GM12878 (cell line): ENCODE measurements around the gene DEPDC1B. TPM values are rescaled to one million over a fixed set of nuclear protein-coding genes. Genes with fewer than 3 reads are reported as not detected.
"Not testable (repeated sequence)": the region's sequence is repeated elsewhere in the genome, so short reads cannot be mapped to it uniquely, and the experiment has no call there.

Experiments
- ATAC-seq: fragments of 200-7000 bp; cut with Tn5 transposase; 3 replicates; pipeline ENCODE4 v1.9.1; 2020; ENCODE audit warnings: mild to moderate bottlenecking, moderate library complexity
- BruUV-seq: library from RNA; stranded (reverse); fragments of 400-500 nt; replicated peaks from 2 replicates; lab custom pipeline; 2021; lab: Mats Ljungman, UMichigan
- CTCF ChIA-PET: fragments of 300-600 bp; sonication (Branson Sonifier 250); formaldehyde crosslinking; extraction: SDS; loops from one replicate; lab custom pipeline; 2021; ENCODE audit warnings: inconsistent platforms; lab: Yijun Ruan, JAX
- POLR2A ChIA-PET: fragments of 350-600 bp; formaldehyde crosslinking; extraction: SDS; loops from one replicate; lab custom pipeline; 2021; ENCODE audit warnings: inconsistent platforms; lab: Charles Lee
- RAD21 ChIA-PET: fragments of 300-600 bp; sonication (Branson Sonifier 250); formaldehyde crosslinking; loops from one replicate; lab custom pipeline; 2023; ENCODE audit warnings: antibody characterized with exemption; ENCODE audit not compliant: unreplicated experiment; lab: Charles Lee
- SMC1A ChIA-PET: fragments of 300-600 bp; sonication (Branson Sonifier 250); formaldehyde crosslinking; loops from one replicate; lab custom pipeline; 2023; ENCODE audit not compliant: unreplicated experiment, uncharacterized antibody; lab: Charles Lee
- DNase-seq: peaks from one replicate; pipeline ENCODE4 v3.0.0-alpha.2; 2011; ENCODE audit warnings: low read depth, low spot score
- FAIRE-seq: peaks from 3 replicates; lab custom pipeline; 2011; peaks lifted over from hg19 to GRCh38; lab: Jason Lieb, UNC
- H2AFZ ChIP-seq: 2 replicates; pipeline ENCODE4 v1.6.0; 2011; ENCODE audit warnings: low read depth, low read length, control low read depth; ENCODE audit not compliant: control insufficient read depth
- H3K27ac ChIP-seq: 2 replicates; pipeline ENCODE4 v1.5.1; 2011; ENCODE audit warnings: control low read depth; ENCODE audit not compliant: control insufficient read depth, insufficient read depth
- H3K27me3 ChIP-seq, 2 experiments: replicated peaks in 1 of 2; 2 replicates each; pipeline versions ENCODE4 v1.6.0 to v1.6.1; 2011; ENCODE audit warnings: low read length in 1 of 2; ENCODE audit not compliant: control insufficient read depth in 2 of 2, insufficient read depth in 2 of 2
- H3K36me3 ChIP-seq, 2 experiments: 2 replicates each; pipeline ENCODE4 v1.5.1; 2011; ENCODE audit warnings: low read length in 1 of 2; ENCODE audit not compliant: control insufficient read depth in 2 of 2, insufficient read depth in 2 of 2
- H3K4me1 ChIP-seq: 2 replicates; pipeline ENCODE4 v1.6.1; 2011; ENCODE audit warnings: mild to moderate bottlenecking, low read length, moderate library complexity, mixed read lengths; ENCODE audit not compliant: control insufficient read depth, insufficient read depth
- H3K4me2 ChIP-seq: 2 replicates; pipeline ENCODE4 v1.6.0; 2011; ENCODE audit warnings: control low read depth; ENCODE audit not compliant: control insufficient read depth, insufficient read depth
- H3K4me3 ChIP-seq: fragments of 200-600 bp; sonication (generic); 2 replicates; pipeline ENCODE4 v1.5.1; 2016
- H3K79me2 ChIP-seq: 2 replicates; pipeline ENCODE4 v1.6.0; 2011; ENCODE audit warnings: low read length; ENCODE audit not compliant: control insufficient read depth, insufficient read depth
- H3K9ac ChIP-seq: 2 replicates; pipeline ENCODE4 v1.8.0; 2011; ENCODE audit warnings: low read length, control low read depth, mixed read lengths; ENCODE audit not compliant: control insufficient read depth, insufficient read depth
- H3K9me3 ChIP-seq: replicated peaks from 3 replicates; pipeline ENCODE4 v1.5.1; 2011; ENCODE audit warnings: mild to moderate bottlenecking, low read length; ENCODE audit not compliant: control insufficient read depth, insufficient read depth
- H4K20me1 ChIP-seq: 2 replicates; pipeline ENCODE4 v1.6.0; 2011; ENCODE audit not compliant: control insufficient read depth, insufficient read depth
- SMAD1 ChIP-seq: fragments of 450-650 bp; IDR thresholded peaks from 2 replicates; pipeline ENCODE4 v1.6.1; 2018; ENCODE audit warnings: mild to moderate bottlenecking, low read depth; ENCODE audit not compliant: partially characterized antibody
- WGBS: methylation state at CpG from one replicate; pipeline ENCODE4 v1.1.6; 2016; ENCODE audit warnings: low lambda C conversion rate; ENCODE audit not compliant: insufficient replicate concordance, insufficient coverage; ENCODE audit errors: missing lambda C conversion rate; 5-methylcytosine and 5-hydroxymethylcytosine counted together
- in situ Hi-C: fragments of 300-500 bp; cut with MboI; formaldehyde crosslinking; loops from 9 replicates; pipeline ENCODE4 v1.14.3; 2018; ENCODE audit warnings: mixed read lengths
- intact Hi-C: fragments of 100-400 bp; cut with micrococcal nuclease; formaldehyde crosslinking; loops from one replicate; pipeline ENCODE4 v1.14.2; 2022; ENCODE audit not compliant: unreplicated experiment
- polyA plus RNA-seq, 11 experiments: library from polyadenylated mRNA; depleted of rRNA in 4 of 11; unstranded in 6 of 11; stranded (reverse) in 5 of 11; fragments of >200 nt; fragmentation: Nextera tagmentation in 4 of 11; fragmentation: Illumina TruSeq in 1 of 11; extraction: Ambion mirVana in 4 of 11; extraction: Trizol in 1 of 11; gene quantifications; 1 replicate in 1 of 11; 2 replicates in 10 of 11; pipeline versions ENCODE4 v1.2.1 to v1.2.3, GENCODE V29; 2011 to 2016; ENCODE audit warnings: inconsistent platforms in 2 of 11, missing spikeins in 2 of 11, low read depth in 1 of 11
- total RNA-seq, 4 experiments: library from RNA; depleted of rRNA in 3 of 4; stranded (reverse); fragments of >200 nt in 3 of 4; fragmentation: Illumina TruSeq in 1 of 4; extraction: Trizol in 1 of 4; gene quantifications; 2 replicates each; pipeline versions ENCODE4 v1.2.1 to v1.2.3, GENCODE V29; 2013 to 2021
- TF ChIP-seq, protein P1 (sequence below): IDR thresholded peaks from 2 replicates; pipeline ENCODE4 v1.6.1; 2011; ENCODE audit warnings: mild to moderate bottlenecking, low read depth, low read length, moderate library complexity; ENCODE audit not compliant: insufficient replicate concordance
- TF ChIP-seq, protein P2 (sequence below): fragments of 450-650 bp; IDR thresholded peaks from 2 replicates; pipeline ENCODE4 v1.6.1; 2016; ENCODE audit warnings: mild to moderate bottlenecking
- TF ChIP-seq, protein P3 (sequence below): fragments of 450-650 bp; IDR thresholded peaks from 2 replicates; pipeline ENCODE4 v1.6.1; 2014; ENCODE audit warnings: mild to moderate bottlenecking

Gene DEPDC1B
- total and polyA plus RNA-seq, 10 of the 15 experiments (the other 5 are each of a cell fraction or from before 2014, with no cell fraction given): 29.7 to 56.5 (median 35.5) TPM

GRCh38 chr5:60738461-60738860 lies 38.5 kb upstream of the DEPDC1B start:
- Histone ChIP-seq H3K79me2 (no peaks in the 10 kb centered on the region), H3K4me1 (no peaks in the 10 kb centered on the region), H3K4me3 (no peak overlapping the region), H4K20me1 (no peaks in the 10 kb centered on the region), H3K9ac (no peak overlapping the region), H3K36me3 (no peaks in the 10 kb centered on the region), H3K4me2 (no peak overlapping the region), H3K27ac (no peak overlapping the region), H3K9me3 (peaks cover 3% of the 10 kb centered on the region; the same call in 2 of the 3 replicates)
- ATAC-seq (peak; percentile 71), FAIRE-seq (no peak), DNase-seq (peak; percentile 7)
- intact Hi-C loops (no loop called here), in situ Hi-C loops (no loop called here)
- ChIA-PET POLR2A (no interaction called here), RAD21 (no interaction called here), CTCF (no interaction called here), SMC1A (no interaction called here)
- 13% methylated on average over 4 of the region's 4 CpGs for WGBS
- BruUV-seq: no TSS peak
- TF ChIP-seq, protein P1, sequence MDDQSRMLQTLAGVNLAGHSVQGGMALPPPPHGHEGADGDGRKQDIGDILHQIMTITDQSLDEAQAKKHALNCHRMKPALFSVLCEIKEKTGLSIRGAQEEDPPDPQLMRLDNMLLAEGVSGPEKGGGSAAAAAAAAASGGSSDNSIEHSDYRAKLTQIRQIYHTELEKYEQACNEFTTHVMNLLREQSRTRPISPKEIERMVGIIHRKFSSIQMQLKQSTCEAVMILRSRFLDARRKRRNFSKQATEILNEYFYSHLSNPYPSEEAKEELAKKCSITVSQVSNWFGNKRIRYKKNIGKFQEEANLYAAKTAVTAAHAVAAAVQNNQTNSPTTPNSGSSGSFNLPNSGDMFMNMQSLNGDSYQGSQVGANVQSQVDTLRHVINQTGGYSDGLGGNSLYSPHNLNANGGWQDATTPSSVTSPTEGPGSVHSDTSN: peak; percentile 41
- no peak for TF ChIP-seq SMAD1
- TF ChIP-seq, protein P2, sequence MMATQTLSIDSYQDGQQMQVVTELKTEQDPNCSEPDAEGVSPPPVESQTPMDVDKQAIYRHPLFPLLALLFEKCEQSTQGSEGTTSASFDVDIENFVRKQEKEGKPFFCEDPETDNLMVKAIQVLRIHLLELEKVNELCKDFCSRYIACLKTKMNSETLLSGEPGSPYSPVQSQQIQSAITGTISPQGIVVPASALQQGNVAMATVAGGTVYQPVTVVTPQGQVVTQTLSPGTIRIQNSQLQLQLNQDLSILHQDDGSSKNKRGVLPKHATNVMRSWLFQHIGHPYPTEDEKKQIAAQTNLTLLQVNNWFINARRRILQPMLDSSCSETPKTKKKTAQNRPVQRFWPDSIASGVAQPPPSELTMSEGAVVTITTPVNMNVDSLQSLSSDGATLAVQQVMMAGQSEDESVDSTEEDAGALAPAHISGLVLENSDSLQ: peak; percentile 68
- TF ChIP-seq, protein P3, sequence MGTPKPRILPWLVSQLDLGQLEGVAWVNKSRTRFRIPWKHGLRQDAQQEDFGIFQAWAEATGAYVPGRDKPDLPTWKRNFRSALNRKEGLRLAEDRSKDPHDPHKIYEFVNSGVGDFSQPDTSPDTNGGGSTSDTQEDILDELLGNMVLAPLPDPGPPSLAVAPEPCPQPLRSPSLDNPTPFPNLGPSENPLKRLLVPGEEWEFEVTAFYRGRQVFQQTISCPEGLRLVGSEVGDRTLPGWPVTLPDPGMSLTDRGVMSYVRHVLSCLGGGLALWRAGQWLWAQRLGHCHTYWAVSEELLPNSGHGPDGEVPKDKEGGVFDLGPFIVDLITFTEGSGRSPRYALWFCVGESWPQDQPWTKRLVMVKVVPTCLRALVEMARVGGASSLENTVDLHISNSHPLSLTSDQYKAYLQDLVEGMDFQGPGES: no peak
- TF ChIP-seq, all 136 proteins: peak for 2
- H3K27me3 ChIP-seq: no peaks in the 10 kb centered on the region
- no peak overlapping the region for H2AFZ ChIP-seq

DNA sequence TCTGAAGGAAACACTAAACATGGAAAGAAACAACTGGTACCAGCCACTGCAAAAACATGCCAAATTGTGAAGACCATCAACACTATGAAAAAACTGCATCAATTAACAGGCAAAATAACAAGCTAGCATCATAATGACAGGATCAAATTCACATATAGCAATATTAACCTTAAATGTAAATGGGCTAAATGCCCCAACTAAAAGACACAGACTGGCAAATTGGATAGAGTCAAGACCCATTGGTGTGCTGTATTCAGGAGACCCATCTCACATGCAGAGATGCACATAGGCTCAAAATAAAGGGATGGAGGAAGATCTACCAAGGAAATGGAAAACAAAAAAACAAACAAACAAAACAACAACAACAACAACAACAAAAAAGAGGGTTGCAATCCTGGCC lies 30.9 kb upstream of the DEPDC1B start:
- H3K79me2 ChIP-seq, H3K4me1 ChIP-seq, ATAC-seq, FAIRE-seq, intact Hi-C loops, H3K36me3 ChIP-seq, H3K9me3 ChIP-seq, POLR2A ChIA-PET, CTCF ChIA-PET, H3K4me2 ChIP-seq, H3K27ac ChIP-seq, H2AFZ ChIP-seq, H3K9ac ChIP-seq, H3K4me3 ChIP-seq, H3K27me3 ChIP-seq, RAD21 ChIA-PET, H4K20me1 ChIP-seq, in situ Hi-C loops, SMC1A ChIA-PET, BruUV-seq, DNase-seq: not testable (repeated sequence)
